HG03521 (cell line): ENCODE measurements around the gene MME.

Experiments used
- ATAC-seq: cut with Tn5 transposase; IDR thresholded peaks from one replicate; pipeline ENCODE4 v1.9.1; 2021; ENCODE audit warnings: mild to moderate bottlenecking, moderate library complexity; ENCODE audit not compliant: unreplicated experiment

The MME gene

GRCh38 chr3:155135003-155135402 lies 54.9 kb downstream of the MME start:
- ATAC-seq, result no peak

DNA sequence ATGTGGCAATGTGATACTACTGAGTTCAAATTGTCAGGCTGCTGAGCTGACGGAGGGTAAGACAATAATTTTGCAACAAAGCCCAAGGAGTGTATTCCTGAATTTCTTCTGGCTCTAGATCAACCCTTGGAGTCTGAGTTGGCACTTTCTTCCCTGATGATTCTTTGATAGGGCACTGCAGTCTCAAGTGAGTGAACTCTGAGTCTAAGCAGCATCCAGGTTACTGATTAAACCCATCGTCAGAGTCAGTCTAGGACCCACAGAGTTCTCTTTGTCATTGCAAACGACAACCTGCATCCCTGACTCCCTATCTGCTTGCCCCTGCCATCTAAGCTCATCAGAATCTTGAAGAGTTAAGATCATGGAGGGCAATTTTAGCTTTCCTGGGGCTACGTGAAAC lies 58.6 kb downstream of the MME start:
- ATAC-seq, result no peak

- no peak for ATAC-seq
These were observed 67.5 kb downstream of the MME start for GRCh38 chr3:155147588-155147987.

- ATAC-seq, result no peak
These were observed 69.4 kb downstream of the MME start for GRCh38 chr3:155149494-155149893.

DNA sequence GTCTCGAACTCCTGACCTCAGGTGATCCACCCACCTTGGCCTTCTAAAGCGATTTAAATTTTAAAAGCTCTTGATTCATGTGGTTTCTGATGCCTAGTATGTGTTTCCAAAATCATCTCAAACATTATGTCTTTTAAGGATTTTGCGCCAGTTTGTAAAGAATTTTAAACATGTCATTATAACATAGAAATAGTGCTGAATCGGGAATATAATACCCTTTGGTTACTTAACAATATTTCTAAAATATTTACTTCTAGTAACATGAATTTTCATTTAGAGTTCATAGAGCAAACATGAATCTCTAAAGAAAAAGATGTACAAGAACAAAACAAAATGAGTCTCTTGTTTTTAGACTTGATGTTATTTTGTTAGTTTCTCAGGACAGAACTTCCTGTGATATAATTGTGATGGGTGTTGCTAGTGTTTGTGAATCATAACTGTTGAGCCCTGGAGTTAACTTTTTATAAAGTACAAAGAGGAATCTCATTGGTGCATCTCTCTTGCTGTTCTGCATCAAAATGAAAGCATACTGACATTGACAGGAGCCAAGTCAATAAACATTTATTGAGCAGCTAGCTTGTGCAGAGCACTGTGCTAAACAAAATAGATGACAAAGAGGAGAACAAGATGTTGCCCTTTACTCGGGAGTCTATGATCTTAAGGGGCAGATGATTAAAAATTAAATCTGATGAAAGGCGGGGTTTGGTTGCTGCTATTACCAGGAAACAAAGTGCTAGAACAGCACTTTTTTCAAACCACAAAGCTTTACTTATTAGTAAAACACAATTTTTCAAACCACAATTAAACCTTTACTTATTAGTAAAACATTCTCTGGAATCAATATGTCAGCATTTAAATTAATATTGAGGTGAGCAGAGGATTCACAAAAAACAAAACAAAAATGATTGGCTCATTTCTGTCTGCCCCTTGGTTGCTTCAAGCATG lies 73.4 kb downstream of the MME start:
- ATAC-seq, result no peak

GRCh38 chr3:155154255-155154654 lies 74.1 kb downstream of the MME start:
- no peak for ATAC-seq

DNA sequence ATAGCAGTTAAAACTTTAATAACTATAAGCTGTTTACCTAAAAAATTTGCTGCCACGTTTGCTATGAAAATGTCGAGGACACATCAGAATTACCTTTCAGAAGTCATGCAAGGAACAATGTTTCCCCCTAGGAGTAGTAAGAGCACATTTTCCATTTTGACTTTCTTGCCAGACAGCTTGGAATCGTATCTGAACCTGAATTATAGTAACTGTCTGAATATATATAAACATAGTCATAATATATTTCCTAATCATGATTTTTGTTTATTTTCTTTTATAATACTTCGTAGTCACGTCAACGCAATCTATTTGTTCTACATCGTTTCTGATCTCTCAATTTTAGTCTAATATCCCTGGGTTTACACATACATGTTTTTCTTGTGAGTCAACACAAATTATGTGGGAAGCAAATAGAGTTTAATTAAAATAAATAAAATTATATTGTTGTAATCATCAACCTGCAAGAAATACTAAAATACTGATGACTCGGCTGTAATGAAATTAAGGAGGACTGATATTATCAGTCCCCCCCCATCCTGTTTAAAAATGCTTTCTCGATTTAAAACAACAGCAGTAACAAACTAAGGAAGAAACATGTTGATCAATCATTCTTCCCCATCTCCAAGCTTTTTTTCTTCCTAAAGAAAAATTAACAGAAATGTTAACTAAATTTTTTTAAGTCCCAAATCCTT lies 78.4 kb downstream of the MME start:
- ATAC-seq, result no peak

DNA sequence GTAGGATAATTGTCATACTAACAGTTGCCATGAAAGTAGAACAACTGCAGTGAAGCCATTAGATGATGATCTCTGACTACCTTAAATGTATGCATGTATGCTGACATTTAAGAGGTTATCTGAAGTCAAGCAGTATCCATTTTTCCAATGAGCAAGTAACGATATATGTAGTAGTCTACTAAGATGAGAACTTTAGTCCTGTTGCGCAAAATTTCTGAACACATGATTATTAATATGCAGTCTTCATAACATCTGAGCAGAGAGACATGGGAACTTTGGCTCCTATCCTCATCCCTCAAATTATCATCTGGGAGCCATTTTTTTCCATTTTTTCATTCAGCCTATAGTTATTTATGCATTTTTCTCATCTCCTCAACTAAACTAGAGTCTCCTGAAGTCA lies 79.2 kb downstream of the MME start:
- ATAC-seq, result no peak

- ATAC-seq, result no peak
These were observed 81.6 kb downstream of the MME start for GRCh38 chr3:155161640-155162292.

DNA sequence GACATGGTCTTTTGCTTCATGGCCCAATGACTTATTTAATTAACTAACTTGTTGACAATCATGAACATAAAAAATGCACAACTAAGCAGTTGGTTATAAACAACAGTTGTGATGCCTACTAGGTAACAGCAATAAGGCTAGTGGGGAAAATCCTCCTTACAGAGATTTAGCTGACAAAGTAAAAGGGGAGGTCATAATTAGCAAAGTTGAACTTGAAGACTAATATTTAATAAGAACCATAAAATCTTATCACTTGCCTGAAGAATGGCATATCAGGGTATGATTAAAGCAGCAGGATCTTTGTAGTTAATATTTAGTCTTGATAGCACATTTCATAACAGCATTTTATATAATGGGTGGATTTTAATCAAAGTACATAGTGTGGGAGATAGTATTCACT lies 84.2 kb downstream of the MME start:
- ATAC-seq, result no peak

- ATAC-seq, result no peak
These were observed 86.3 kb downstream of the MME start for GRCh38 chr3:155166441-155166840.

DNA sequence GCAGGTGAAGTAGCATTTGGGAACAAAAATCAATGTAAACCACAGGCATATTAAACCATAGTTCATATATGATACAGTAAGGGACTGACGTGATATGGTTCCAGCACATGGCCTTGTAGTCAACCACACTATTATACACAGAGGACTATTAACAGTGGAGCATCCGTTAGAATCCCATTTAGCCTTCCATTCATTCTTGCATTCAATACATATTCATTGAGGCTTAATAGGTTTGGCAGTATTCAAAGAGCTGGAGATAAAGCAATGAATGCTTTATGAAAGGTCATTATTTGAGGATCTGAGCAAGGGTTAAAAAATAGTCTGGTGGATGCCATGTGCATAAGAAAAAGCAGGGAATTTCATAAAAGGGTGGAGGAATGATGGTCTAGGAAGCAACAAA lies 89.1 kb downstream of the MME start:
- ATAC-seq, result no peak

GRCh38 chr3:155173771-155174170 lies 93.7 kb downstream of the MME start:
- no peak for ATAC-seq

DNA sequence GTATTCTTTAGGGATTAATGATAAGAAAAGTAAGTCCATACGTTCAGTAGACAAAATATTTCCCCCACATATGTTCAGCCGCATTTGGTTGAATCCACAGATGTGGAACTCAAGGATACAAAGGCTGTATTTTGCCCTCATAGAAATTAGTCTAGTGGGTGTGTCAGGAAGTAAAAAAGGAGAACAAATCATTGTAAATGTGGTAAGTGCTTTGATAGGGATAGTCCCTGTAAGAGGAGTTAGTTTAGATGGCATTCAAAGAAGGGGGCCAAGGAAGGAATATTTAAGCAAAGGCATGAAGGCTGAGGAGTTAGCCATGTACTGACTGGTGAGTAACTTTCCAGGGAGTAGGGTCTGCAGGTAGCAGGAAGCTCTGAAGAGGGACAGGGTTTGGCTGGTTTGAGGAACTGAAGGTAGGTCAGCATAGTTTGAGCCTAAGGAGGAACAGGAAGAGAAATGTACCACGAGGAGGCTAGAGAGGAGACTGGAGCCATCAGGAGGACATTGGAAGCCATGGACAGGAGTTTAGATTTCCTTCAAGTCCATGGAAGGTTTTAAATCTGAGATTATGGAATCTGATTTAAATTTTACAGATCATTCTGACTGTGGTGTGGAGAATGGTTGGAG lies 98.8 kb downstream of the MME start:
- no peak for ATAC-seq

- no peak for ATAC-seq
These were observed 99.3 kb downstream of the MME start for GRCh38 chr3:155179437-155179827.

DNA sequence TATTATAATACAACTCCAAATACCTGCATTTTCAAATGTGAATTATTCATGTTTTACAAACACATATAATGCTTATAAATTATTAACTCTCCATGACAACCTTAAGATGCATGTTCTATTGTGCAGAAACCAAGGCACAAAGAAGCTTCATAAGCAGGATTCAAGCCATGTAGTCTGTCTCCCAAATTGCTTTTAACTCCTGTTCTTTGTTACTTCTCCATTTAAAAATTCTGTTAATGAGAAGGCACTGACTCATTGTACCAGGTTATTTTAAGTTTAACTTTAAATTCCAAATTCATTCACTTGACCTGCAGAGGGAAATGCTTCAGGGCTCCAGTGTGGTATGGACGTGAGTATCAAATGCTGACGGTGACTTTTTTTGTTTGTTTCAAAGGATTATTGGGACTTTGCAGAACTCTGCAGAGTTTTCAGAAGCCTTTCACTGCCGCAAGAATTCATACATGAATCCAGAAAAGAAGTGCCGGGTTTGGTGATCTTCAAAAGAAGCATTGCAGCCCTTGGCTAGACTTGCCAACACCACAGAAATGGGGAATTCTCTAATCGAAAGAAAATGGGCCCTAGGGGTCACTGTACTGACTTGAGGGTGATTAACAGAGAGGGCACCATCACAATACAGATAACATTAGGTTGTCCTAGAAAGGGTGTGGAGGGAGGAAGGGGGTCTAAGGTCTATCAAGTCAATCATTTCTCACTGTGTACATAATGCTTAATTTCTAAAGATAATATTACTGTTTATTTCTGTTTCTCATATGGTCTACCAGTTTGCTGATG lies 100.0 kb downstream of the MME start:
- ATAC-seq, result no peak

- no peak for ATAC-seq
These were observed 102.3 kb downstream of the MME start for GRCh38 chr3:155182467-155182866.

DNA sequence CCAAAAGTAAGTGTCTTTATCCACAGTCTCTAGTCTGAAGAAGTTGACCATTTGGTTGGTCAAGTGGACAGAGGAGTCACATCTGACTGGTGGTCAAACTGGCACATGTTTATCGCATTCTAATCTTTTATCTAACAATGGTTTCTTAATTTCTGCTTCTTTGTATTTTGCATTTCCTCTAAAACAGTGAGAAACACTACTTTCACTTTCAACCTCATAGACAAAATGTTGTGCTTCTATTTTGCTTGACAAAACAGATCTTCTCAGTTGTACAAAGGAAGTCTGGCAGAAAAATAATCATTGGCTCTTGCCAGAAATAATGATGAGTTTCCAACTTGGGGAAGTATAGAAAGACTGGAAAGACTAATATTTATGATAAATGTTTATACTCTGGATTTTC lies 103.9 kb downstream of the MME start:
- no peak for ATAC-seq

- ATAC-seq, result no peak
These were observed 105.5 kb downstream of the MME start for GRCh38 chr3:155185631-155186071.

- no peak for ATAC-seq
These were observed 107.9 kb downstream of the MME start for GRCh38 chr3:155188031-155188430.
